Osteocyte (in vitro differentiated cells): ENCODE results near the gene EBI3. TPM values are rescaled to one million over a fixed set of nuclear protein-coding genes. Genes with fewer than 3 reads are reported as not detected.
"Not testable (repeated sequence)": the region's sequence is repeated elsewhere in the genome, so short reads cannot be mapped to it uniquely, and the experiment has no call there.

Experiments used
- DNase-seq: peaks from one replicate; pipeline ENCODE4 v3.0.0; 2021; ENCODE audit warnings: mixed read lengths; ENCODE audit not compliant: unreplicated experiment; ENCODE audit errors: extremely low spot score
- H3K27ac Mint-ChIP-seq: one replicate; pipeline ENCODE4 v1.8.0; 2021; ENCODE audit warnings: mild to moderate bottlenecking, mixed read lengths; ENCODE audit not compliant: unreplicated experiment
- H3K27me3 Mint-ChIP-seq: one replicate; pipeline ENCODE4 v1.8.0; 2021; ENCODE audit warnings: mixed read lengths; ENCODE audit not compliant: unreplicated experiment
- H3K36me3 Mint-ChIP-seq: one replicate; pipeline ENCODE4 v1.8.0; 2021; ENCODE audit warnings: mixed read lengths; ENCODE audit not compliant: unreplicated experiment
- H3K4me1 Mint-ChIP-seq: one replicate; pipeline ENCODE4 v1.8.0; 2021; ENCODE audit warnings: mixed read lengths; ENCODE audit not compliant: unreplicated experiment
- H3K4me3 Mint-ChIP-seq: one replicate; pipeline ENCODE4 v1.8.0; 2021; ENCODE audit warnings: mild to moderate bottlenecking, moderate library complexity, mixed read lengths; ENCODE audit not compliant: unreplicated experiment
- H3K9me3 Mint-ChIP-seq: one replicate; pipeline ENCODE4 v1.8.0; 2021; ENCODE audit warnings: mixed read lengths; ENCODE audit not compliant: unreplicated experiment
- CTCF ChIP-seq: fragments of 200-600 bp; sonication (generic); IDR thresholded peaks from 2 replicates; pipeline ENCODE4 v1.5.0; 2021; ENCODE audit warnings: antibody characterized with exemption, mild to moderate bottlenecking, moderate library complexity
- total RNA-seq: library from RNA; stranded (reverse); gene quantifications from 2 replicates; pipeline ENCODE4 v1.2.1, GENCODE V29; 2021

The EBI3 gene
- total RNA-seq, 1 donor from 2014 or later = 1.6 TPM

- H3K27ac Mint-ChIP-seq = no peak overlapping the region
These were observed 55.0 kb downstream of the EBI3 start for GRCh38 chr19:4284176-4284958.

GRCh38 chr19:4284974-4285373 is 55.7 kb downstream of the EBI3 start:
- no peak for TF ChIP-seq CTCF
- H3K27ac Mint-ChIP-seq = no peak overlapping the region

More at GRCh38 chr19:4284176-4284958, 55.0 kb downstream of the EBI3 start:
- DNase-seq = no peak
- H3K27me3 Mint-ChIP-seq = peaks cover 48% of the 10 kb centered on the region
- H3K36me3 Mint-ChIP-seq = no peaks in the 10 kb centered on the region
- H3K4me3 Mint-ChIP-seq = no peak overlapping the region
- peaks cover 4% of the 10 kb centered on the region for H3K4me1 Mint-ChIP-seq
- TF ChIP-seq CTCF = no peak
- no peaks in the 10 kb centered on the region for H3K9me3 Mint-ChIP-seq

GRCh38 chr19:4286141-4286540 is 56.8 kb downstream of the EBI3 start:
- H3K36me3 Mint-ChIP-seq, H3K4me1 Mint-ChIP-seq, H3K9me3 Mint-ChIP-seq, DNase-seq, H3K4me3 Mint-ChIP-seq, H3K27ac Mint-ChIP-seq: not testable (repeated sequence)
- peaks cover 36% of the 10 kb centered on the region for H3K27me3 Mint-ChIP-seq

More at GRCh38 chr19:4284974-4285373, 55.7 kb downstream of the EBI3 start:
- Mint-ChIP-seq H3K4me3 (no peak overlapping the region), H3K4me1 (peaks cover under 1% of the 10 kb centered on the region), H3K36me3 (no peaks in the 10 kb centered on the region), H3K9me3 (no peaks in the 10 kb centered on the region), H3K27me3 (peaks cover 45% of the 10 kb centered on the region)
- DNase-seq = no peak

Other genes starting within 250 kb of the EBI3 start
- gene EEF2, start 244.1 kb upstream of the EBI3 start, total RNA-seq = 3,162 and 3,203 TPM in 2 replicates
- 28.8 and 29.4 TPM in 2 replicates for gene PIAS4, start 221.8 kb upstream of the EBI3 start, total RNA-seq
- gene ZBTB7A, start 162.6 kb upstream of the EBI3 start, total RNA-seq = 29.4 and 30.0 TPM in 2 replicates
- 174 and 182 TPM in 2 replicates for gene MAP2K2, start 105.4 kb upstream of the EBI3 start, total RNA-seq
- not detected in 2 replicates for gene CREB3L3, start 75.9 kb upstream of the EBI3 start, total RNA-seq
- 23.9 and 26.0 TPM in 2 replicates for gene SIRT6, start 47.0 kb upstream of the EBI3 start, total RNA-seq
- 0.73 and 0.89 TPM in 2 replicates for gene ANKRD24, start 46.8 kb upstream of the EBI3 start, total RNA-seq
- gene YJU2, start 17.6 kb downstream of the EBI3 start, total RNA-seq = 21.0 and 21.7 TPM in 2 replicates
- gene SHD, start 49.7 kb downstream of the EBI3 start, total RNA-seq = 0.21 TPM in 1 of 2 replicates, not detected in the other
- not detected in 2 replicates for gene TMIGD2, start 72.9 kb downstream of the EBI3 start, total RNA-seq
- 13.3 and 15.6 TPM in 2 replicates for gene FSD1, start 75.1 kb downstream of the EBI3 start, total RNA-seq
- 2.7 and 5.9 TPM in 2 replicates for gene STAP2, start 109.3 kb downstream of the EBI3 start, total RNA-seq
- gene MPND, start 114.0 kb downstream of the EBI3 start, total RNA-seq = 14.2 and 20.0 TPM in 2 replicates
- gene SH3GL1, start 171.0 kb downstream of the EBI3 start, total RNA-seq = 105 and 115 TPM in 2 replicates
- 9.7 and 14.0 TPM in 2 replicates for gene CHAF1A, start 173.1 kb downstream of the EBI3 start, total RNA-seq
- gene UBXN6, start 228.3 kb downstream of the EBI3 start, total RNA-seq = 96.8 and 106 TPM in 2 replicates
- gene HDGFL2, start 242.8 kb downstream of the EBI3 start, total RNA-seq = 59.8 and 68.8 TPM in 2 replicates